ENCODE results near the gene DHRS13. TPM values are rescaled to one million over a fixed set of nuclear protein-coding genes. Genes with fewer than 3 reads are reported as not detected.

The DHRS13 gene
- total RNA-seq, 1 donor from 2014 or later, result 32.6 TPM

GRCh38 chr17:28900986-28901726, 1.7 kb downstream of the DHRS13 start:
- no peaks in the 10 kb centered on the region for H3K9me3 Mint-ChIP-seq
- DNase-seq (ENCODE audit: low read depth, low spot score), result no peak

GRCh38 chr17:28899212-28899815, 3.6 kb downstream of the DHRS13 start:
- no peak for DNase-seq (ENCODE audit: low read depth, low spot score)
- Mint-ChIP-seq H3K4me3 (peak overlapping the region; percentile 98), H3K27me3 (ENCODE audit: low read depth) (no peaks in the 10 kb centered on the region), H3K36me3 (ENCODE audit: low read depth) (peaks cover 14% of the 10 kb centered on the region), H3K27ac (ENCODE audit: unreplicated experiment) (peak overlapping the region; percentile 75), H3K9me3 (no peaks in the 10 kb centered on the region), H3K4me1 (peaks cover 53% of the 10 kb centered on the region)
- no peak for TF ChIP-seq CTCF (conservative IDR thresholded peaks at IDR 0.05)

More at GRCh38 chr17:28900986-28901726, 1.7 kb downstream of the DHRS13 start:
- H3K4me3 Mint-ChIP-seq, result peak overlapping the region; percentile 88
- peaks cover 44% of the 10 kb centered on the region for H3K4me1 Mint-ChIP-seq
- H3K27ac Mint-ChIP-seq (ENCODE audit: unreplicated experiment), result no peak overlapping the region
- H3K36me3 Mint-ChIP-seq (ENCODE audit: low read depth), result peaks cover 14% of the 10 kb centered on the region
- no peak for TF ChIP-seq CTCF (conservative IDR thresholded peaks at IDR 0.05)
- H3K27me3 Mint-ChIP-seq (ENCODE audit: low read depth), result no peaks in the 10 kb centered on the region

GRCh38 chr17:28898527-28898955, 4.3 kb downstream of the DHRS13 start:
- H3K36me3 Mint-ChIP-seq (ENCODE audit: low read depth), result peaks cover 14% of the 10 kb centered on the region
- H3K27ac Mint-ChIP-seq (ENCODE audit: unreplicated experiment), result no peak overlapping the region
- H3K9me3 Mint-ChIP-seq, result no peaks in the 10 kb centered on the region
- no peak for TF ChIP-seq CTCF (conservative IDR thresholded peaks at IDR 0.05)
- H3K4me3 Mint-ChIP-seq, result peak overlapping the region; percentile 98
- DNase-seq (ENCODE audit: low read depth, low spot score), result no peak
- no peaks in the 10 kb centered on the region for H3K27me3 Mint-ChIP-seq (ENCODE audit: low read depth)
- peaks cover 54% of the 10 kb centered on the region for H3K4me1 Mint-ChIP-seq

GRCh38 chr17:28897769-28898526, 4.9 kb downstream of the DHRS13 start:
- Mint-ChIP-seq H3K27ac (ENCODE audit: unreplicated experiment) (peak overlapping the region; percentile 75), H3K9me3 (no peaks in the 10 kb centered on the region), H3K4me3 (peak overlapping the region; percentile 98), H3K4me1 (peaks cover 56% of the 10 kb centered on the region), H3K27me3 (ENCODE audit: low read depth) (no peaks in the 10 kb centered on the region), H3K36me3 (ENCODE audit: low read depth) (peaks cover 14% of the 10 kb centered on the region)
- DNase-seq (ENCODE audit: low read depth, low spot score), result no peak
- no peak for TF ChIP-seq CTCF (conservative IDR thresholded peaks at IDR 0.05)

- peak; percentile 53 for DNase-seq (ENCODE audit: low read depth, low spot score)
- no peaks in the 10 kb centered on the region for H3K9me3 Mint-ChIP-seq
- peak within 1 kb of the TSS; percentile 75 for H3K27ac Mint-ChIP-seq (ENCODE audit: unreplicated experiment)
- no peaks in the 10 kb centered on the region for H3K27me3 Mint-ChIP-seq (ENCODE audit: low read depth)
- peaks cover 13% of the 10 kb centered on the region for H3K36me3 Mint-ChIP-seq (ENCODE audit: low read depth)
- peak; percentile 37 for TF ChIP-seq CTCF (conservative IDR thresholded peaks at IDR 0.05)
- H3K4me3 Mint-ChIP-seq, result peak within 1 kb of the TSS; percentile 98
- H3K4me1 Mint-ChIP-seq, result peaks cover 54% of the 10 kb centered on the region
Observed at GRCh38 chr17:28896884-28897768, 5.8 kb downstream of the DHRS13 start, which contains the start of gene FLOT2. FLOT2 (minus strand) TSS chr17:28897733; CDS start chr17:28897574, 159 bp downstream.

Data from neural crest cell (in vitro differentiated cells).